GM12878 (cell line): ENCODE measurements around the gene NANOS2. TPM values are rescaled to one million over a fixed set of nuclear protein-coding genes. Genes with fewer than 3 reads are reported as not detected.

Experiments
- ATAC-seq: fragments of 200-7000 bp; cut with Tn5 transposase; 3 replicates; pipeline ENCODE4 v1.9.1; 2020; ENCODE audit warnings: mild to moderate bottlenecking, moderate library complexity
- BruUV-seq: library from RNA; stranded (reverse); fragments of 400-500 nt; replicated peaks from 2 replicates; lab custom pipeline; 2021; lab: Mats Ljungman, UMichigan
- CTCF ChIA-PET: fragments of 300-600 bp; sonication (Branson Sonifier 250); formaldehyde crosslinking; extraction: SDS; loops from one replicate; lab custom pipeline; 2021; ENCODE audit warnings: inconsistent platforms; lab: Yijun Ruan, JAX
- POLR2A ChIA-PET: fragments of 350-600 bp; formaldehyde crosslinking; extraction: SDS; loops from one replicate; lab custom pipeline; 2021; ENCODE audit warnings: inconsistent platforms; lab: Charles Lee
- RAD21 ChIA-PET: fragments of 300-600 bp; sonication (Branson Sonifier 250); formaldehyde crosslinking; loops from one replicate; lab custom pipeline; 2023; ENCODE audit warnings: antibody characterized with exemption; ENCODE audit not compliant: unreplicated experiment; lab: Charles Lee
- SMC1A ChIA-PET: fragments of 300-600 bp; sonication (Branson Sonifier 250); formaldehyde crosslinking; loops from one replicate; lab custom pipeline; 2023; ENCODE audit not compliant: unreplicated experiment, uncharacterized antibody; lab: Charles Lee
- DNase-seq: peaks from one replicate; pipeline ENCODE4 v3.0.0-alpha.2; 2011; ENCODE audit warnings: low read depth, low spot score
- FAIRE-seq: peaks from 3 replicates; lab custom pipeline; 2011; peaks lifted over from hg19 to GRCh38; lab: Jason Lieb, UNC
- H2AFZ ChIP-seq: 2 replicates; pipeline ENCODE4 v1.6.0; 2011; ENCODE audit warnings: low read depth, low read length, control low read depth; ENCODE audit not compliant: control insufficient read depth
- H3K27ac ChIP-seq: 2 replicates; pipeline ENCODE4 v1.5.1; 2011; ENCODE audit warnings: control low read depth; ENCODE audit not compliant: control insufficient read depth, insufficient read depth
- H3K27me3 ChIP-seq, 2 experiments: replicated peaks in 1 of 2; 2 replicates each; pipeline versions ENCODE4 v1.6.0 to v1.6.1; 2011; ENCODE audit warnings: low read length in 1 of 2; ENCODE audit not compliant: control insufficient read depth in 2 of 2, insufficient read depth in 2 of 2
- H3K36me3 ChIP-seq, 2 experiments: 2 replicates each; pipeline ENCODE4 v1.5.1; 2011; ENCODE audit warnings: low read length in 1 of 2; ENCODE audit not compliant: control insufficient read depth in 2 of 2, insufficient read depth in 2 of 2
- H3K4me1 ChIP-seq: 2 replicates; pipeline ENCODE4 v1.6.1; 2011; ENCODE audit warnings: mild to moderate bottlenecking, low read length, moderate library complexity, mixed read lengths; ENCODE audit not compliant: control insufficient read depth, insufficient read depth
- H3K4me2 ChIP-seq: 2 replicates; pipeline ENCODE4 v1.6.0; 2011; ENCODE audit warnings: control low read depth; ENCODE audit not compliant: control insufficient read depth, insufficient read depth
- H3K4me3 ChIP-seq: fragments of 200-600 bp; sonication (generic); 2 replicates; pipeline ENCODE4 v1.5.1; 2016
- H3K79me2 ChIP-seq: 2 replicates; pipeline ENCODE4 v1.6.0; 2011; ENCODE audit warnings: low read length; ENCODE audit not compliant: control insufficient read depth, insufficient read depth
- H3K9ac ChIP-seq: 2 replicates; pipeline ENCODE4 v1.8.0; 2011; ENCODE audit warnings: low read length, control low read depth, mixed read lengths; ENCODE audit not compliant: control insufficient read depth, insufficient read depth
- H3K9me3 ChIP-seq: replicated peaks from 3 replicates; pipeline ENCODE4 v1.5.1; 2011; ENCODE audit warnings: mild to moderate bottlenecking, low read length; ENCODE audit not compliant: control insufficient read depth, insufficient read depth
- H4K20me1 ChIP-seq: 2 replicates; pipeline ENCODE4 v1.6.0; 2011; ENCODE audit not compliant: control insufficient read depth, insufficient read depth
- ATF7 ChIP-seq: fragments of 450-650 bp; IDR thresholded peaks from 2 replicates; pipeline ENCODE4 v1.6.1; 2016; ENCODE audit warnings: low read depth, mild to moderate bottlenecking
- BCL11A ChIP-seq: IDR thresholded peaks from 2 replicates; pipeline ENCODE4 v1.6.1; 2011; ENCODE audit warnings: low read depth, low read length
- CBX5 ChIP-seq: sonication (generic); IDR thresholded peaks from 2 replicates; pipeline ENCODE4 v1.6.1; 2016; ENCODE audit warnings: low read depth, moderate library complexity, mild to moderate bottlenecking, inconsistent platforms
- E4F1 ChIP-seq: fragments of 450-650 bp; IDR thresholded peaks from 2 replicates; pipeline ENCODE4 v1.6.1; 2018; ENCODE audit warnings: borderline replicate concordance, mild to moderate bottlenecking; ENCODE audit not compliant: partially characterized antibody
- NFXL1 ChIP-seq: fragments of 450-650 bp; IDR thresholded peaks from 2 replicates; pipeline ENCODE4 v1.6.1; 2017; ENCODE audit warnings: antibody characterized with exemption, mild to moderate bottlenecking, borderline replicate concordance
- SP1 ChIP-seq: IDR thresholded peaks from one replicate; pipeline ENCODE4 v1.6.1; 2011; ENCODE audit warnings: low read depth, low read length
- SRF ChIP-seq, 2 experiments: IDR thresholded peaks; 2 replicates each; pipeline ENCODE4 v1.6.1; 2011; ENCODE audit warnings: low read depth in 2 of 2, low read length in 2 of 2, mild to moderate bottlenecking in 1 of 2, moderate library complexity in 1 of 2
- STAT3 ChIP-seq: IDR thresholded peaks from 2 replicates; pipeline ENCODE4 v1.6.1; 2011; ENCODE audit warnings: low read depth, low read length, improper control_type of control experiment
- ZNF207 ChIP-seq: fragments of 450-650 bp; IDR thresholded peaks from 2 replicates; pipeline ENCODE4 v1.6.1; 2014; ENCODE audit warnings: antibody characterized with exemption, mild to moderate bottlenecking, borderline replicate concordance
- ZZZ3 ChIP-seq: IDR thresholded peaks from 2 replicates; pipeline ENCODE4 v1.6.1; 2011; ENCODE audit warnings: low read depth; ENCODE audit not compliant: control insufficient read depth, insufficient read length
- WGBS: methylation state at CpG from one replicate; pipeline ENCODE4 v1.1.6; 2016; ENCODE audit warnings: low lambda C conversion rate; ENCODE audit not compliant: insufficient replicate concordance, insufficient coverage; ENCODE audit errors: missing lambda C conversion rate; 5-methylcytosine and 5-hydroxymethylcytosine counted together
- in situ Hi-C: fragments of 300-500 bp; cut with MboI; formaldehyde crosslinking; loops from 9 replicates; pipeline ENCODE4 v1.14.3; 2018; ENCODE audit warnings: mixed read lengths
- intact Hi-C: fragments of 100-400 bp; cut with micrococcal nuclease; formaldehyde crosslinking; loops from one replicate; pipeline ENCODE4 v1.14.2; 2022; ENCODE audit not compliant: unreplicated experiment
- polyA plus RNA-seq, 11 experiments: library from polyadenylated mRNA; depleted of rRNA in 4 of 11; unstranded in 6 of 11; stranded (reverse) in 5 of 11; fragments of >200 nt; fragmentation: Nextera tagmentation in 4 of 11; fragmentation: Illumina TruSeq in 1 of 11; extraction: Ambion mirVana in 4 of 11; extraction: Trizol in 1 of 11; gene quantifications; 1 replicate in 1 of 11; 2 replicates in 10 of 11; pipeline versions ENCODE4 v1.2.1 to v1.2.3, GENCODE V29; 2011 to 2016; ENCODE audit warnings: inconsistent platforms in 2 of 11, missing spikeins in 2 of 11, low read depth in 1 of 11
- total RNA-seq, 4 experiments: library from RNA; depleted of rRNA in 3 of 4; stranded (reverse); fragments of >200 nt in 3 of 4; fragmentation: Illumina TruSeq in 1 of 4; extraction: Trizol in 1 of 4; gene quantifications; 2 replicates each; pipeline versions ENCODE4 v1.2.1 to v1.2.3, GENCODE V29; 2013 to 2021
- TF ChIP-seq, protein P1 (sequence below): fragments of 450-650 bp; formaldehyde crosslinking; IDR thresholded peaks from 2 replicates; pipeline ENCODE4 v1.4.0; 2020; ENCODE audit warnings: mild to moderate bottlenecking, moderate library complexity

Gene NANOS2
- total and polyA plus RNA-seq, 10 of the 15 experiments (the other 5 are each of a cell fraction or from before 2014, with no cell fraction given): not detected

- no peaks in the 10 kb centered on the region for H3K9me3 ChIP-seq
- H3K4me3 ChIP-seq: no peak overlapping the region
- in situ Hi-C loops (no loop called here), intact Hi-C loops (no loop called here)
- BruUV-seq: no TSS peak
- DNase-seq (no peak), FAIRE-seq (no peak), ATAC-seq (no peak)
- no peaks in the 10 kb centered on the region for H3K36me3 ChIP-seq
- no peak overlapping the region for H3K9ac ChIP-seq
- H4K20me1 ChIP-seq: no peaks in the 10 kb centered on the region
- peaks cover 4% of the 10 kb centered on the region for H3K4me1 ChIP-seq
- SMC1A ChIA-PET: no interaction called here
- H3K79me2 ChIP-seq: peaks cover 6% of the 10 kb centered on the region
- H3K4me2 ChIP-seq: no peak overlapping the region
- TF ChIP-seq ZZZ3 (no peak), ATF7 (no peak), STAT3 (no peak), SP1 (no peak), SRF (IDR thresholded peaks at IDR 0.05; ENCODE audit: low read depth in 2 of 2, low read length in 2 of 2) (no peak), NFXL1 (no peak), BCL11A (no peak), ZNF207 (no peak), CBX5 (no peak)
- RAD21 ChIA-PET: no interaction called here
- WGBS: 37% methylated on average over 3 of the region's 3 CpGs
- CTCF ChIA-PET: no interaction called here
- POLR2A ChIA-PET: no interaction called here
- H2AFZ ChIP-seq: no peak overlapping the region
- H3K27me3 ChIP-seq: no peaks in the 10 kb centered on the region
- H3K27ac ChIP-seq: no peak overlapping the region
Measured at GRCh38 chr19:45906221-45906620, 8.4 kb downstream of the NANOS2 start.

GRCh38 chr19:45905011-45905410 lies 9.6 kb downstream of the NANOS2 start:
- ChIA-PET POLR2A (interaction anchor here (0.6 kb wide), 1 partner anchor 1222 kb away, joined by 3 read pairs; no protein-coding TSS in a partner anchor), CTCF (no interaction called here), SMC1A (no interaction called here), RAD21 (no interaction called here)
- BruUV-seq: no TSS peak
- H3K9ac ChIP-seq: no peak overlapping the region
- H3K4me1 ChIP-seq: peaks cover 10% of the 10 kb centered on the region
- no peaks in the 10 kb centered on the region for H4K20me1 ChIP-seq
- intact Hi-C loops (no loop called here), in situ Hi-C loops (no loop called here)
- DNase-seq (no peak), FAIRE-seq (no peak), ATAC-seq (no peak)
- no peak overlapping the region for H2AFZ ChIP-seq
- no peaks in the 10 kb centered on the region for H3K27me3 ChIP-seq
- H3K27ac ChIP-seq: no peak overlapping the region
- H3K9me3 ChIP-seq: no peaks in the 10 kb centered on the region
- H3K36me3 ChIP-seq: no peaks in the 10 kb centered on the region; a peak in 1 of 4 replicates
- H3K4me2 ChIP-seq: no peak overlapping the region
- peaks cover 8% of the 10 kb centered on the region for H3K79me2 ChIP-seq
- 57% methylated on average over 10 of the region's 10 CpGs for WGBS
- no peak overlapping the region for H3K4me3 ChIP-seq
- no peak for TF ChIP-seq E4F1
- no peak for TF ChIP-seq ZZZ3
- TF ChIP-seq, protein P1, sequence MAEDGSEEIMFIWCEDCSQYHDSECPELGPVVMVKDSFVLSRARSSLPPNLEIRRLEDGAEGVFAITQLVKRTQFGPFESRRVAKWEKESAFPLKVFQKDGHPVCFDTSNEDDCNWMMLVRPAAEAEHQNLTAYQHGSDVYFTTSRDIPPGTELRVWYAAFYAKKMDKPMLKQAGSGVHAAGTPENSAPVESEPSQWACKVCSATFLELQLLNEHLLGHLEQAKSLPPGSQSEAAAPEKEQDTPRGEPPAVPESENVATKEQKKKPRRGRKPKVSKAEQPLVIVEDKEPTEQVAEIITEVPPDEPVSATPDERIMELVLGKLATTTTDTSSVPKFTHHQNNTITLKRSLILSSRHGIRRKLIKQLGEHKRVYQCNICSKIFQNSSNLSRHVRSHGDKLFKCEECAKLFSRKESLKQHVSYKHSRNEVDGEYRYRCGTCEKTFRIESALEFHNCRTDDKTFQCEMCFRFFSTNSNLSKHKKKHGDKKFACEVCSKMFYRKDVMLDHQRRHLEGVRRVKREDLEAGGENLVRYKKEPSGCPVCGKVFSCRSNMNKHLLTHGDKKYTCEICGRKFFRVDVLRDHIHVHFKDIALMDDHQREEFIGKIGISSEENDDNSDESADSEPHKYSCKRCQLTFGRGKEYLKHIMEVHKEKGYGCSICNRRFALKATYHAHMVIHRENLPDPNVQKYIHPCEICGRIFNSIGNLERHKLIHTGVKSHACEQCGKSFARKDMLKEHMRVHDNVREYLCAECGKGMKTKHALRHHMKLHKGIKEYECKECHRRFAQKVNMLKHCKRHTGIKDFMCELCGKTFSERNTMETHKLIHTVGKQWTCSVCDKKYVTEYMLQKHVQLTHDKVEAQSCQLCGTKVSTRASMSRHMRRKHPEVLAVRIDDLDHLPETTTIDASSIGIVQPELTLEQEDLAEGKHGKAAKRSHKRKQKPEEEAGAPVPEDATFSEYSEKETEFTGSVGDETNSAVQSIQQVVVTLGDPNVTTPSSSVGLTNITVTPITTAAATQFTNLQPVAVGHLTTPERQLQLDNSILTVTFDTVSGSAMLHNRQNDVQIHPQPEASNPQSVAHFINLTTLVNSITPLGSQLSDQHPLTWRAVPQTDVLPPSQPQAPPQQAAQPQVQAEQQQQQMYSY: no peak
